Karpas-422 (cell line): ENCODE data around the gene TIMM29. TPM values are rescaled to one million over a fixed set of nuclear protein-coding genes. Genes with fewer than 3 reads are reported as not detected.
"Not testable (repeated sequence)": the region's sequence is repeated elsewhere in the genome, so short reads cannot be mapped to it uniquely, and the experiment has no call there.

ENCODE experiments used
- DNase-seq: peaks from one replicate; pipeline ENCODE4 v3.0.0-alpha.2; 2015
- H2AFZ ChIP-seq: fragments of 200-600 bp; sonication (generic); 2 replicates; pipeline ENCODE4 v1.6.1; 2014; ENCODE audit warnings: antibody characterized with exemption, low read length, mixed read lengths
- H3K27ac ChIP-seq: fragments of 200-600 bp; sonication (generic); 2 replicates; pipeline ENCODE4 v1.5.1; 2014; ENCODE audit warnings: mild to moderate bottlenecking, low read length, moderate library complexity
- H3K27me3 ChIP-seq: fragments of 200-600 bp; sonication (generic); 2 replicates; pipeline ENCODE4 v1.6.1; 2014; ENCODE audit warnings: low read length, mixed read lengths
- H3K36me3 ChIP-seq: fragments of 200-600 bp; sonication (generic); 2 replicates; pipeline ENCODE4 v1.6.1; 2014; ENCODE audit warnings: low read length, mixed read lengths; ENCODE audit not compliant: insufficient read depth
- H3K4me1 ChIP-seq: fragments of 200-600 bp; sonication (generic); 2 replicates; pipeline ENCODE4 v1.6.1; 2014; ENCODE audit warnings: mild to moderate bottlenecking, low read length, mixed read lengths
- H3K4me2 ChIP-seq: fragments of 200-600 bp; sonication (generic); 2 replicates; pipeline ENCODE4 v1.6.1; 2014; ENCODE audit warnings: low read length, low read depth, mild to moderate bottlenecking; ENCODE audit not compliant: poor library complexity, severe bottlenecking
- H3K4me3 ChIP-seq: fragments of 200-600 bp; sonication (generic); 2 replicates; pipeline ENCODE4 v1.5.1; 2014; ENCODE audit warnings: mild to moderate bottlenecking, antibody characterized with exemption, low read length, mixed read lengths
- H3K79me2 ChIP-seq: fragments of 200-600 bp; sonication (generic); 2 replicates; pipeline ENCODE4 v1.6.1; 2014; ENCODE audit warnings: mild to moderate bottlenecking, low read length, mixed read lengths
- H3K9ac ChIP-seq: fragments of 200-600 bp; sonication (generic); 2 replicates; pipeline ENCODE4 v1.6.0; 2014; ENCODE audit warnings: low read length
- H3K9me2 ChIP-seq: fragments of 200-600 bp; sonication (generic), shearing (Covaris generic); replicated peaks from 2 replicates; pipeline ENCODE4 v1.6.0; 2014; ENCODE audit warnings: mild to moderate bottlenecking, low read length, moderate library complexity; ENCODE audit not compliant: insufficient read depth
- H3K9me3 ChIP-seq: fragments of 300-700, 200-600 bp; sonication (generic); 2 replicates; pipeline ENCODE4 v1.6.1; 2014; ENCODE audit warnings: low read length, mixed read lengths
- H4K20me1 ChIP-seq: fragments of 200-600 bp; sonication (generic); 2 replicates; pipeline ENCODE4 v1.6.1; 2014; ENCODE audit warnings: mild to moderate bottlenecking, antibody characterized with exemption, low read length, low read depth; ENCODE audit not compliant: insufficient read depth
- total RNA-seq: library from RNA; depleted of rRNA; stranded (reverse); fragments of >200 nt; shearing (Covaris generic); gene quantifications from 2 replicates; pipeline ENCODE4 v1.2.3, GENCODE V29; 2014; ENCODE audit warnings: low replicate concordance

TIMM29 gene
- total RNA-seq, 1 experiment from 2014 or later, result 16.5 TPM

DNA sequence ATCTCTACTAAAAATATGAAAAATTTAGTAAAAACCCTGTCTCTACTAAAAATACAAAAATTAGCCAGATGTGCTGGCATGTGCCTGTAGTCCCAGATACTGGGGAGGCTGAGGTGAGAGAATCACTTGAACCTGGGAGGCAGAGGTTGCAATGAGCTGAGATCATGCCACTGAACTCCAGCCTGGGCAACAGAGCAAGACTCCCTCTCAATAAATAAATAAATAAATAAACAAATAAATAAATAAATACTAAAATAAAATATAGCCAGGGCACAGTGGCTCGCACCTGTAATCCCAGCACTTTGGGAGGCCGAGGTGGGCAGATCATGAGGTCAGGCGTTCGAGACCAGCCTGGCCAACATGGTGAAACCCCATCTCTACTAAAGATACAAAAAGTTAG, 14.8 kb downstream of the TIMM29 start:
- not testable (repeated sequence) for H3K79me2 ChIP-seq, H3K27me3 ChIP-seq, DNase-seq, H3K4me3 ChIP-seq, H3K36me3 ChIP-seq, H4K20me1 ChIP-seq, H2AFZ ChIP-seq, H3K9me2 ChIP-seq, H3K9me3 ChIP-seq, H3K27ac ChIP-seq, H3K9ac ChIP-seq, H3K4me2 ChIP-seq, H3K4me1 ChIP-seq

GRCh38 chr19:10945264-10945663, 16.7 kb downstream of the TIMM29 start:
- DNase-seq, result no peak
- no peak overlapping the region for H3K27ac ChIP-seq
- no peak overlapping the region for H3K4me2 ChIP-seq
- H3K9ac ChIP-seq, result no peak overlapping the region
- H3K9me2 ChIP-seq, result no peaks in the 10 kb centered on the region
- no peaks in the 10 kb centered on the region for H4K20me1 ChIP-seq
- no peaks in the 10 kb centered on the region for H3K27me3 ChIP-seq
- no peaks in the 10 kb centered on the region for H3K79me2 ChIP-seq
- H3K4me3 ChIP-seq, result no peak overlapping the region
- H3K4me1 ChIP-seq, result no peaks in the 10 kb centered on the region
- H3K36me3 ChIP-seq, result no peaks in the 10 kb centered on the region
- H2AFZ ChIP-seq, result no peak overlapping the region
- no peaks in the 10 kb centered on the region for H3K9me3 ChIP-seq

GRCh38 chr19:10946958-10947657, 18.5 kb downstream of the TIMM29 start:
- no peaks in the 10 kb centered on the region for H3K79me2 ChIP-seq
- H3K9me3 ChIP-seq, result no peaks in the 10 kb centered on the region
- no peaks in the 10 kb centered on the region for H3K36me3 ChIP-seq
- H3K4me3 ChIP-seq, result no peak overlapping the region
- H3K27me3 ChIP-seq, result no peaks in the 10 kb centered on the region
- H3K9ac ChIP-seq, result no peak overlapping the region
- no peaks in the 10 kb centered on the region for H3K4me1 ChIP-seq
- no peak overlapping the region for H2AFZ ChIP-seq
- H3K4me2 ChIP-seq, result no peak overlapping the region
- H3K9me2 ChIP-seq, result no peaks in the 10 kb centered on the region
- H4K20me1 ChIP-seq, result no peaks in the 10 kb centered on the region
- DNase-seq, result peak; percentile 23
- no peak overlapping the region for H3K27ac ChIP-seq

- Histone ChIP-seq H2AFZ (no peak overlapping the region), H3K27ac (no peak overlapping the region), H3K4me3 (no peak overlapping the region), H3K4me2 (no peak overlapping the region), H3K79me2 (no peaks in the 10 kb centered on the region), H4K20me1 (no peaks in the 10 kb centered on the region), H3K4me1 (no peaks in the 10 kb centered on the region), H3K36me3 (no peaks in the 10 kb centered on the region), H3K9ac (no peak overlapping the region), H3K9me2 (no peaks in the 10 kb centered on the region), H3K9me3 (no peaks in the 10 kb centered on the region), H3K27me3 (no peaks in the 10 kb centered on the region)
- DNase-seq, result no peak
Measured at GRCh38 chr19:10952809-10953208, 24.2 kb downstream of the TIMM29 start.

DNA sequence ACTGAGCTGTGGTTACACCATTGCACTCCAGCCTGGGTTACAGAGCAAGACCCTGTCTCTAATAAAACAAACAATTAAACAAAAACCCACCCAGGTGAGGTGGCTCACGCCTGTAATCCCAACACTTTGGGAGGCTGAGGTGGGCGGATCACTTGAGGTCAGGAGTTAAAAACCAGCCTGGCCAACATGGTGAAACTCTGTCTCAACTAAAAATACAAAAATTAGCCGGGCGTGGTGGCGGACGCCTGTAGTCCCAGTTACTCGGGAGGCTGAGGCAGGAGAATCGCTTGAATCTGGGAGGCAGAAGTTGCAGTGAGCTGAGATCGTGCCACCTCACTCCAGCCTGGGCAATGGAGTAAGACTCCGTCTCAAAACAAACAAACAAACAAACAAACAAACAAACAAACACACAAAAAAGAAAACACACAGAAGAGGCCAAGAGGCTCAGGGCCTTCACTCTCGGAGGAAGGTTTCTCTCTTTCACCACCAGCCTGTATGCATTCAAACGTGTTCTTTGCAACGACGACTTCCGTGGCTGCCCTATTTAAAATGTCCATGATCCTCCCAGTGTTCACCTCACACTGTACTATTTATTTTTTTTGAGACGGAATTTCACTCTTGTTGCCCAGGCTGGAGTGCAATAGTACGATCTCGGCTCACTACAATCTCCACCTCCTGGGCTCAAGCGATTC, 30.8 kb downstream of the TIMM29 start:
- Histone ChIP-seq H3K4me2 (peak overlapping the region; percentile 66), H3K4me3 (peak overlapping the region; percentile 86), H3K79me2 (peaks cover 32% of the 10 kb centered on the region), H4K20me1 (peaks cover 11% of the 10 kb centered on the region), H3K4me1 (peaks cover 30% of the 10 kb centered on the region), H3K9ac (peak overlapping the region; percentile 87)
- not testable (repeated sequence) for DNase-seq, H3K9me3 ChIP-seq, H2AFZ ChIP-seq, H3K36me3 ChIP-seq, H3K9me2 ChIP-seq, H3K27me3 ChIP-seq, H3K27ac ChIP-seq

DNA sequence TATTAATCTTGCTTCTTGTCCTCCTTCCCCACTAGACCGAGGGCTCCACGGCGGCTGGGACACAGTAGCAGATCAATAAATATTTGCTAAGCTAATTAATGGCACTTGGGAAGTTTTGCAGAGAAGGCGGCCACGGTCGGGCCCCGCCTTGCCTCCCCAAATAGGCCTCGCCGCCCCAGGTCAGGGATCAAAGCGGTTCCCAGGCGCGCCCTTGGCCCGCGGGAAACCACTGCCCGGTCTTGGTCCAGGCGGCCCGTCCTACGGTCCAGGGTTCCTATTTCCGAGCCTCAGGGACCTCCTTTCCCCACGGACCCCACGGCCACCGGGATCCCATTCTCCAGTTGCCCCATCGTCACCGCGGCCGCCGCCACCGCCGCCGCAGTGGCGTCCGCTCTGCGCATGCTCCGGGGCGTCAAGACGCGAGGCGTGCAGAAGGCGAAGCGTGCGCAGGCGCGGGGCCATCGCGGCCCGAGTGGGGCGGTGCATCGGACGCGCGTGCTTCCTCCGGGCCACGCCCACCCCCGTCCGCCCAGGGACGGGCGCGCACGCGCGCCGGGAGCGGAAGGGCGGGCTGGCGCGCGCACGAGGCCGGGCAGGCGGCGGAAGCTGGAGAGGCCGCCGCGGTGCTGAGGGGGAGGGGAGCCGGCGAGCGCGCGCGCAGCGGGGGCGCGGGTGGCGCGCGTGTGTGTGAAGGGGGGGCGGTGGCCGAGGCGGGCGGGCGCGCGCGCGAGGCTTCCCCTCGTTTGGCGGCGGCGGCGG, 31.9 kb downstream of the TIMM29 start, which contains the start of gene SMARCA4:
Gene SMARCA4, plus strand, starts transcription at position 717 of the 759 bp plus-strand sequence. CDS start 23,122 bp downstream, outside the sequence.
- Histone ChIP-seq H4K20me1 (peaks cover 11% of the 10 kb centered on the region), H3K36me3 (0 out of 2 replicates have a peak, but pooled peaks cover 4% of the 10 kb centered on the region), H3K9me2 (no peaks in the 10 kb centered on the region), H2AFZ (peak within 1 kb of the TSS; percentile 65; the same call in 1 of the 2 replicates), H3K9me3 (no peaks in the 10 kb centered on the region), H3K9ac (peak within 1 kb of the TSS; percentile 96), H3K27ac (peak within 1 kb of the TSS; percentile 71), H3K79me2 (peaks cover 43% of the 10 kb centered on the region), H3K4me3 (peak within 1 kb of the TSS; percentile 89), H3K4me1 (peaks cover 40% of the 10 kb centered on the region), H3K4me2 (peak within 1 kb of the TSS; percentile 90), H3K27me3 (no peaks in the 10 kb centered on the region)
- DNase-seq, result peak; percentile 99

- H3K27me3 ChIP-seq, result no peaks in the 10 kb centered on the region
- H3K4me3 ChIP-seq, result peak overlapping the region; percentile 89
- peak overlapping the region; percentile 71 for H3K27ac ChIP-seq
- peak; percentile 75 for DNase-seq
- no peak overlapping the region; the same call in 1 of the 2 replicates for H2AFZ ChIP-seq
- H3K36me3 ChIP-seq, result 0 out of 2 replicates have a peak, but pooled peaks cover 4% of the 10 kb centered on the region
- no peaks in the 10 kb centered on the region for H3K9me3 ChIP-seq
- no peaks in the 10 kb centered on the region for H3K9me2 ChIP-seq
- H3K4me1 ChIP-seq, result peaks cover 43% of the 10 kb centered on the region
- peaks cover 51% of the 10 kb centered on the region for H3K79me2 ChIP-seq
- peak overlapping the region; percentile 96 for H3K9ac ChIP-seq
- H3K4me2 ChIP-seq, result peak overlapping the region; percentile 90
- H4K20me1 ChIP-seq, result peaks cover 11% of the 10 kb centered on the region
Measured at GRCh38 chr19:10961073-10961860, 32.7 kb downstream of the TIMM29 start.
